Measurements from ENCODE around the gene ZRANB1.
A peak's percentile ranks its signal among the peaks of the same experiment; 100 is the strongest.

The ZRANB1 gene

GRCh38 chr10:125023862-125024496 lies 82.1 kb downstream of the ZRANB1 start:
- DNase-seq: peak; percentile 57

GRCh38 chr10:125024497-125025234 lies 82.7 kb downstream of the ZRANB1 start:
- peak; percentile 54 for DNase-seq

- DNase-seq: no peak
Measured at GRCh38 chr10:125025341-125025740, 83.4 kb downstream of the ZRANB1 start.

GRCh38 chr10:125026036-125026931 lies 84.4 kb downstream of the ZRANB1 start:
- DNase-seq: no peak

DNA sequence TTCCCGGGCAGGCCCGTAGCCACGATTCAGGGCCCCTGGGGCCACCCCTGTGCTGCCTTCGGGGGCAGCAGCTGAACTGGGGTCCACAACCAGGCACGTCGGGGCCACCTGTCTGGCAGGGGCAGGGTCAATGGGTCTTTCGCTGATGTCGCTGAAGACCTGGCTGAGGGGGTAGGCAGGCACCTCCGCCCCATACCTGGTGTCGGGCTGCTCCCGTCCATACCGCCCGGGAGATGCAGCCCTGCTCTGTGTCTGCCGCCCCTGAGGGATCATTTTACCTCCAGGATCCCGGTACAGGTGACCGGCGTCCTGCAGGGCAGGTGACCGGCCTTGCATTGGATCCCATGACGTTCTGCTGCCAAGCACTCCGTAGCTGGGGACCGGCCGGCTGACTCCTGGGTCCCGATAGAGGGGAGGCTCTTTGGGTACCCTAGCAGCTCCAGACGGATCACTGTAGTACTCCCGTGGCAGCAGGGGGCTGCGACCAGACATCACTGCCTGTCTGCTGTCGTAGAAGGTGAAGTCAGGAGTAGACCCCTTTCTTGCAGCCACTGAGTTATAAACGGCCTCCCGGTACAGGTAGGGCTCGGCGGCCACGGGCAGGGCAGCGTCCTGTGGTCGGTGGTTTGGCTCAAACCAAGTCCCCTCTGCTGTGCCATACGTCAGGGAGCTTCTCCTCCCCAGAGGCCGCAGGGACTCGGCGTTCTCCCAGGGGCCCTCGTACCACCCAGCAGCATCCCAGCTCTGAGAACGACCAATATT lies 85.2 kb downstream of the ZRANB1 start:
- no peak for DNase-seq

GRCh38 chr10:125027871-125028869 lies 86.2 kb downstream of the ZRANB1 start:
- no peak for DNase-seq

GRCh38 chr10:125029584-125030242 lies 87.8 kb downstream of the ZRANB1 start:
- DNase-seq: no peak

GRCh38 chr10:125030567-125031197 lies 88.8 kb downstream of the ZRANB1 start:
- DNase-seq: no peak

GRCh38 chr10:125032474-125033020 lies 90.6 kb downstream of the ZRANB1 start:
- no peak for DNase-seq

DNA sequence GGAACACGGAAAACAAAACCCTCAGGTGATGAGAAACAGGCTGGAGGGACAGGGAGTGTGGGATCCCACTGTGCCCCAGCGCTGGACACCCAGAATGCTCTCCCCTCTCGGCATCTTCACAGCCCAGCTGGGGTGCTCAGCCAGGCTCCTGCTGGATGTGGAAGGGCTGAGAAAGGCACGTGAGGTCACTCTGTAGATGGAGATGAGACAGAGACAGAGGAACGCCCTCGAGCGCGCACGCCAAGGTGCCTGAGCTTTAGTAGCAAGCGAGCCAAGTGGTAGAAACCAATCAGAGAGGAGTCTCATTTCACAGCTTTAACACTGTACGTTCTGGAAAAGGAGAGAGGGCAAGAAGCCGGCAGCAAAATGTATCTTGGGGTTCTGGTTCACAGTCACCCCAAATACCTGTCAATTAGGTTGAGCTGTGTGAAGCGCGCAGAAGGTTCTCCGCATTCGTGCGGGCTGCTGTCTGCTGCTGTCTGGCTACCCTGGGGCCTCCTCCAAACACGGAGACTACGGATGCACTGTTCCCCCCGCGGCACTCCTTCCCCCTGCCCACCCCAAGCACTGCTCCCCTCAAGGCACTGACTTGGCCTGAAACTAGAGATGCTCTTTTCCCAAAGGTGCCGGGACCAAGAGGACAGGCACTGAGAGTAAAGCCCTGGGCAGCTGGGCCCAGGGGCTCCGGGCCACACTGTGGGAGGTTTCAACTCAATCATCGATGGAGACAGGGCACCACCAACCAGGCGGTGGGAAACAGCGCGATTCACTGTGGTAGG lies 91.4 kb downstream of the ZRANB1 start:
- DNase-seq: no peak

DNA sequence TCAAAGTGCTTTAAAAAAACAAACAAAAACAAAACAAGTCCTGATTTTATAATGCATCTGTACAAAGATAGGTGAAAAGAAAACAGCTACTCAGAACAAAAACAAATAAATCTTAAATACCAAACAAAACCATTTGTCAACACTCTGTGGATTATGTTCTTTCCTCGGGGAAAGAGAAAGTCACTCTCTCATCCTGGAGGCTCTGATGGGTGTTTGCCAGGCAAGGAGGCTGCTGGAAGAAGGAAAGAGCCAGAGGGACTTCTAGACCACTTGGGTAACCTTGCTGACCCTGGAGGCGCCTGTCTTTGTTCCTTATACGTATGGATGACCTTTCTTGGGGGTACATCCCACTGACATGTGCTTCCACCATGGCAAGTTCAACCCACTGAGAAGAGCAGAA lies 92.8 kb downstream of the ZRANB1 start:
- DNase-seq: no peak

DNA sequence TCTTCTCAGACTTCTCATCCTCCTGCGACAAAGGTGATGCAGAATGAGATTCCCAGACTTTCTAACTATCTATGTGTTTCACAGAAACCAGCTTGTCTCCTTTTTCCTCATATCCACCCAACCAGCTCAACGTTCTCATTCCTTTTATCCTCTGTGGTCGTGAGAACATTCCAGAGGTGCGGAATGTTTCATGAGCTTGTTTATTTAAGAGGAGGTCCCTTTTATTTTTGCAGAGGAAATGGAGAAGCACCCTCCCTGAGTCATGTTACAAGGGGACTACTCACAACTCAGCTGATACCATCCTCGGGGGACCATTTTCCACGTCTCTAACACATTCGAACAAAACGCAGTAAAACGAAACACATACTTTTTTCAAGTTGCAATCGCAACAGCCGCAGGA lies 93.2 kb downstream of the ZRANB1 start:
- no peak for DNase-seq

GRCh38 chr10:125035588-125036295 lies 93.8 kb downstream of the ZRANB1 start:
- DNase-seq: no peak

DNA sequence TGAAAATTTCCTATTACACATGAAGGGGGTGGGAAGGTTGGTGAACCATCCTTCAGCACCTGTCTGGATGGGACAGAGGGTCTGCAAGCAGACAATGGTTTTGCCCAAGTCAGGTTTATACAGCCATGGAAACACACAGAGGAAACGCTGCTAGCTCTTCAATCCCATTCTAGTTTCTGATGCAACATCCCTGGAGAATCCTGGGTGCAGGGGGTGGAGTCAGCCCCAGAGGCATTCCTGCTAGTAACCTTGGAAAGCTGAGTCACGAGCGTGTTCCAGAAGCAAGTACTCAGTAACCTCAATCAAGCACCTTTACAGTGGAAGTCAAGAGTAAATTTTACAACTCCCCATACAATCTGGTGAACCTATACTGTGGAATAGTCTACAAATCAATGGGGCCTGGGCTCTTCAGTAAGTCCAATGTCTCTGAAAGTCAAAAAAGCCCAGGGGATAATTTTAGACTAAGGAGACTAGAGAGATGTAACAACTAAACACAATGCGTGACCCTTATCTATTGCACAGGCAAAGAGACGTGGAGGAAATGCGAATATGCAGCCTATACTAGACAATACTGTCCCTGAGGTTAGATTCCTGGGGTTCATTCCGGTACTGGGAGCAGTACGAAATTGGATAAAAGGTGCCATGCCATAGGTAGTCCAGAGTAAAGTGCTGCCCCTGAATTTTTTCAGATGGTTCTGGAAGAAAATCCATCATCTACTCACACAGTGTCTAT lies 95.4 kb downstream of the ZRANB1 start:
- DNase-seq: no peak
